ENCODE measurements around the gene RHCE. TPM values are rescaled to one million over a fixed set of nuclear protein-coding genes. Genes with fewer than 3 reads are reported as not detected.

RHCE gene
- total and polyA plus RNA-seq, 9 of the 15 experiments (the other 6 are each of a cell fraction or from before 2014, with no cell fraction given), result 5.4 to 31.5 (median 12.6) TPM

GRCh38 chr1:25431955-25432719 is 11.5 kb upstream of the RHCE start (continued):
- TF ChIP-seq TRIM25 (IDR thresholded peaks at IDR 0.05; ENCODE audit: borderline replicate concordance), result no peak
- TF ChIP-seq KDM4B (IDR thresholded peaks at IDR 0.05; ENCODE audit: borderline replicate concordance in 2 of 2, low read depth in 1 of 2), result no peak
- TF ChIP-seq, protein P1, sequence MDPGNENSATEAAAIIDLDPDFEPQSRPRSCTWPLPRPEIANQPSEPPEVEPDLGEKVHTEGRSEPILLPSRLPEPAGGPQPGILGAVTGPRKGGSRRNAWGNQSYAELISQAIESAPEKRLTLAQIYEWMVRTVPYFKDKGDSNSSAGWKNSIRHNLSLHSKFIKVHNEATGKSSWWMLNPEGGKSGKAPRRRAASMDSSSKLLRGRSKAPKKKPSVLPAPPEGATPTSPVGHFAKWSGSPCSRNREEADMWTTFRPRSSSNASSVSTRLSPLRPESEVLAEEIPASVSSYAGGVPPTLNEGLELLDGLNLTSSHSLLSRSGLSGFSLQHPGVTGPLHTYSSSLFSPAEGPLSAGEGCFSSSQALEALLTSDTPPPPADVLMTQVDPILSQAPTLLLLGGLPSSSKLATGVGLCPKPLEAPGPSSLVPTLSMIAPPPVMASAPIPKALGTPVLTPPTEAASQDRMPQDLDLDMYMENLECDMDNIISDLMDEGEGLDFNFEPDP (CRISPR knock-in tag; IDR thresholded peaks at IDR 0.05), result no peak
- no peak for TF ChIP-seq ARID2 (IDR thresholded peaks at IDR 0.05)
- TF ChIP-seq ZNF696 (CRISPR knock-in tag; conservative IDR thresholded peaks at IDR 0.05), result no peak
- TF ChIP-seq TFAM (CRISPR knock-in tag; conservative IDR thresholded peaks at IDR 0.05), result no peak
- TF ChIP-seq ZNF592 (IDR thresholded peaks at IDR 0.05), result no peak
- TF ChIP-seq, protein P2, sequence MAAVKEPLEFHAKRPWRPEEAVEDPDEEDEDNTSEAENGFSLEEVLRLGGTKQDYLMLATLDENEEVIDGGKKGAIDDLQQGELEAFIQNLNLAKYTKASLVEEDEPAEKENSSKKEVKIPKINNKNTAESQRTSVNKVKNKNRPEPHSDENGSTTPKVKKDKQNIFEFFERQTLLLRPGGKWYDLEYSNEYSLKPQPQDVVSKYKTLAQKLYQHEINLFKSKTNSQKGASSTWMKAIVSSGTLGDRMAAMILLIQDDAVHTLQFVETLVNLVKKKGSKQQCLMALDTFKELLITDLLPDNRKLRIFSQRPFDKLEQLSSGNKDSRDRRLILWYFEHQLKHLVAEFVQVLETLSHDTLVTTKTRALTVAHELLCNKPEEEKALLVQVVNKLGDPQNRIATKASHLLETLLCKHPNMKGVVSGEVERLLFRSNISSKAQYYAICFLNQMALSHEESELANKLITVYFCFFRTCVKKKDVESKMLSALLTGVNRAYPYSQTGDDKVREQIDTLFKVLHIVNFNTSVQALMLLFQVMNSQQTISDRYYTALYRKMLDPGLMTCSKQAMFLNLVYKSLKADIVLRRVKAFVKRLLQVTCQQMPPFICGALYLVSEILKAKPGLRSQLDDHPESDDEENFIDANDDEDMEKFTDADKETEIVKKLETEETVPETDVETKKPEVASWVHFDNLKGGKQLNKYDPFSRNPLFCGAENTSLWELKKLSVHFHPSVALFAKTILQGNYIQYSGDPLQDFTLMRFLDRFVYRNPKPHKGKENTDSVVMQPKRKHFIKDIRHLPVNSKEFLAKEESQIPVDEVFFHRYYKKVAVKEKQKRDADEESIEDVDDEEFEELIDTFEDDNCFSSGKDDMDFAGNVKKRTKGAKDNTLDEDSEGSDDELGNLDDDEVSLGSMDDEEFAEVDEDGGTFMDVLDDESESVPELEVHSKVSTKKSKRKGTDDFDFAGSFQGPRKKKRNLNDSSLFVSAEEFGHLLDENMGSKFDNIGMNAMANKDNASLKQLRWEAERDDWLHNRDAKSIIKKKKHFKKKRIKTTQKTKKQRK (IDR thresholded peaks at IDR 0.05; ENCODE audit: borderline replicate concordance, low read depth, low read length), result no peak
- no peak for TF ChIP-seq CXXC5 (CRISPR knock-in tag; IDR thresholded peaks at IDR 0.05)
- TF ChIP-seq ZNF41 (CRISPR knock-in tag; conservative IDR thresholded peaks at IDR 0.05), result no peak
- TF ChIP-seq HDAC6 (IDR thresholded peaks at IDR 0.05; ENCODE audit: low read depth, low read length), result no peak
- TF ChIP-seq, protein P3, sequence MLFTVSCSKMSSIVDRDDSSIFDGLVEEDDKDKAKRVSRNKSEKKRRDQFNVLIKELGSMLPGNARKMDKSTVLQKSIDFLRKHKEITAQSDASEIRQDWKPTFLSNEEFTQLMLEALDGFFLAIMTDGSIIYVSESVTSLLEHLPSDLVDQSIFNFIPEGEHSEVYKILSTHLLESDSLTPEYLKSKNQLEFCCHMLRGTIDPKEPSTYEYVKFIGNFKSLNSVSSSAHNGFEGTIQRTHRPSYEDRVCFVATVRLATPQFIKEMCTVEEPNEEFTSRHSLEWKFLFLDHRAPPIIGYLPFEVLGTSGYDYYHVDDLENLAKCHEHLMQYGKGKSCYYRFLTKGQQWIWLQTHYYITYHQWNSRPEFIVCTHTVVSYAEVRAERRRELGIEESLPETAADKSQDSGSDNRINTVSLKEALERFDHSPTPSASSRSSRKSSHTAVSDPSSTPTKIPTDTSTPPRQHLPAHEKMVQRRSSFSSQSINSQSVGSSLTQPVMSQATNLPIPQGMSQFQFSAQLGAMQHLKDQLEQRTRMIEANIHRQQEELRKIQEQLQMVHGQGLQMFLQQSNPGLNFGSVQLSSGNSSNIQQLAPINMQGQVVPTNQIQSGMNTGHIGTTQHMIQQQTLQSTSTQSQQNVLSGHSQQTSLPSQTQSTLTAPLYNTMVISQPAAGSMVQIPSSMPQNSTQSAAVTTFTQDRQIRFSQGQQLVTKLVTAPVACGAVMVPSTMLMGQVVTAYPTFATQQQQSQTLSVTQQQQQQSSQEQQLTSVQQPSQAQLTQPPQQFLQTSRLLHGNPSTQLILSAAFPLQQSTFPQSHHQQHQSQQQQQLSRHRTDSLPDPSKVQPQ (CRISPR knock-in tag; IDR thresholded peaks at IDR 0.05; ENCODE audit: borderline replicate concordance), result no peak

All from K562 (cell line).